Measurements from ENCODE around the gene GRIK3. TPM values are rescaled to one million over a fixed set of nuclear protein-coding genes. Genes with fewer than 3 reads are reported as not detected.

GRIK3 gene
- total and polyA plus RNA-seq, 2 donors (not counting 1 experiment from before 2014, with no cell fraction given) = not detected

DNA sequence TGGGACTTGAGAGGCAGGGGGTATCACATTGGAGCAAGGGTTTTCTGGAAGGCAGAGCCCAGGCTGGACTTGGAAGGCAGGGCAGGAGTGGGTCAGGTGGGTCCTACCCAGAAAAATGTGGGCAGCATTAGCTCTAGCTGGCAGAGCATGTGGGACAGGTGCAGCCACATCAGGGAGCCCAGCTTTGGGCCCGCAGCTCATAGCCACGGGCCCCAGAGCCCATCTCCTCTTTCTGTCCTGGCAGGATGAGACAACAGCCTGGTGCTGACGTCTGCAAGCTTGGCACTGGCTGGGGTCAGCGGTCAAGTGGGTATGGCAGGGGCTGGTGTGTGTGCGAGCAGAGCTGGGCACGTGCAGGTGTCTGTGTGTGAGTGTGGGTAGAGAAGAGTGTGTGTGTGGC, 154.7 kb downstream of the GRIK3 start:
- no peak overlapping the region for H3K9ac ChIP-seq (ENCODE audit: insufficient read depth, low read length)
- no peak overlapping the region for H2AFZ ChIP-seq (ENCODE audit: low read length)
- no peaks in the 10 kb centered on the region for H3K79me2 ChIP-seq (ENCODE audit: control insufficient read depth, insufficient read depth, low read length)
- H3K36me3 ChIP-seq (ENCODE audit: control insufficient read depth, insufficient read depth, low read length) = no peaks in the 10 kb centered on the region
- no peak overlapping the region for H3K4me3 ChIP-seq (replicated peaks in 1 of 4; ENCODE audit: control extremely low read depth in 1 of 4, insufficient read depth in 1 of 4, low read depth in 3 of 4, low read length in 4 of 4)
- no peaks in the 10 kb centered on the region for H3K27me3 ChIP-seq (ENCODE audit: control insufficient read depth, insufficient read depth, low read length)
- no peaks in the 10 kb centered on the region for H3K9me3 ChIP-seq (ENCODE audit: control insufficient read depth, insufficient read depth, low read depth, low read length)
- H3K4me2 ChIP-seq (ENCODE audit: extremely low read depth, insufficient read depth, low read length) = no peak overlapping the region
- H3K4me1 ChIP-seq (ENCODE audit: control insufficient read depth, extremely low read depth, insufficient read depth, low read length) = no peaks in the 10 kb centered on the region
- no peaks in the 10 kb centered on the region for H4K20me1 ChIP-seq (ENCODE audit: control insufficient read depth, extremely low read depth, insufficient read depth, low read length)
- H3K27ac ChIP-seq (ENCODE audit: insufficient read depth, low read length) = no peak overlapping the region
- DNase-seq (ENCODE audit: low read depth in 2 of 2) = no peak
- no peak for TF ChIP-seq EZH2 (IDR thresholded peaks at IDR 0.05; ENCODE audit: low read length, missing control alignments)
- TF ChIP-seq, protein P1, sequence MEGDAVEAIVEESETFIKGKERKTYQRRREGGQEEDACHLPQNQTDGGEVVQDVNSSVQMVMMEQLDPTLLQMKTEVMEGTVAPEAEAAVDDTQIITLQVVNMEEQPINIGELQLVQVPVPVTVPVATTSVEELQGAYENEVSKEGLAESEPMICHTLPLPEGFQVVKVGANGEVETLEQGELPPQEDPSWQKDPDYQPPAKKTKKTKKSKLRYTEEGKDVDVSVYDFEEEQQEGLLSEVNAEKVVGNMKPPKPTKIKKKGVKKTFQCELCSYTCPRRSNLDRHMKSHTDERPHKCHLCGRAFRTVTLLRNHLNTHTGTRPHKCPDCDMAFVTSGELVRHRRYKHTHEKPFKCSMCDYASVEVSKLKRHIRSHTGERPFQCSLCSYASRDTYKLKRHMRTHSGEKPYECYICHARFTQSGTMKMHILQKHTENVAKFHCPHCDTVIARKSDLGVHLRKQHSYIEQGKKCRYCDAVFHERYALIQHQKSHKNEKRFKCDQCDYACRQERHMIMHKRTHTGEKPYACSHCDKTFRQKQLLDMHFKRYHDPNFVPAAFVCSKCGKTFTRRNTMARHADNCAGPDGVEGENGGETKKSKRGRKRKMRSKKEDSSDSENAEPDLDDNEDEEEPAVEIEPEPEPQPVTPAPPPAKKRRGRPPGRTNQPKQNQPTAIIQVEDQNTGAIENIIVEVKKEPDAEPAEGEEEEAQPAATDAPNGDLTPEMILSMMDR (conservative IDR thresholded peaks at IDR 0.05 in 1 of 2, IDR thresholded peaks at IDR 0.05 in 1 of 2; ENCODE audit: low read depth in 1 of 2, low read length in 2 of 2) = no peak

DNA sequence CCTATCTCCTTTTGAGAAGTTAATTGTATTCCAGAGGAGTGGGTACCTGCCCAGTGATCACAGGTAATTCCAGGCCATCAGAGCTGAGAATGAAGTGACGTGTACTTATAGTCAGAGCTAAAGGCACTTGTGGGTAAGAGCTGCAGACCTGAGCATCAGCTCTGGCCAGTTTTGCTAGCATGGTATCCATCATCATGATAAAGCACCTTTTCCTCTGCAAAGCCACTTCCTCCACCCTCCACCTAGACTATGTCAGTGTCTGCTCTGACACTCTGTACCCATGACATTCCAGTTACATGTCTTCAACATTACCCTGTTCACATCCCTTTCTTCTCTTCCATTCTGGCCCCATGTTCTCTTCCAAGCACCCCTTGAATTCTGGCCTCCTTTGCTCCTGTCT, 157.3 kb downstream of the GRIK3 start:
- DNase-seq (ENCODE audit: low read depth in 2 of 2) = no peak
- H3K27me3 ChIP-seq (ENCODE audit: control insufficient read depth, insufficient read depth, low read length) = no peaks in the 10 kb centered on the region
- H3K4me2 ChIP-seq (ENCODE audit: extremely low read depth, insufficient read depth, low read length) = no peak overlapping the region
- H2AFZ ChIP-seq (ENCODE audit: low read length) = no peak overlapping the region
- no peaks in the 10 kb centered on the region for H3K9me3 ChIP-seq (ENCODE audit: control insufficient read depth, insufficient read depth, low read depth, low read length)
- no peaks in the 10 kb centered on the region for H3K79me2 ChIP-seq (ENCODE audit: control insufficient read depth, insufficient read depth, low read length)
- TF ChIP-seq, protein P1 (conservative IDR thresholded peaks at IDR 0.05 in 1 of 2, IDR thresholded peaks at IDR 0.05 in 1 of 2; ENCODE audit: low read depth in 1 of 2, low read length in 2 of 2) = no peak
- no peak for TF ChIP-seq EZH2 (IDR thresholded peaks at IDR 0.05; ENCODE audit: low read length, missing control alignments)
- H3K36me3 ChIP-seq (ENCODE audit: control insufficient read depth, insufficient read depth, low read length) = no peaks in the 10 kb centered on the region
- H4K20me1 ChIP-seq (ENCODE audit: control insufficient read depth, extremely low read depth, insufficient read depth, low read length) = no peaks in the 10 kb centered on the region
- H3K9ac ChIP-seq (ENCODE audit: insufficient read depth, low read length) = no peak overlapping the region
- no peaks in the 10 kb centered on the region for H3K4me1 ChIP-seq (ENCODE audit: control insufficient read depth, extremely low read depth, insufficient read depth, low read length)
- no peak overlapping the region for H3K4me3 ChIP-seq (replicated peaks in 1 of 4; ENCODE audit: control extremely low read depth in 1 of 4, insufficient read depth in 1 of 4, low read depth in 3 of 4, low read length in 4 of 4)
- H3K27ac ChIP-seq (ENCODE audit: insufficient read depth, low read length) = no peak overlapping the region

DNA sequence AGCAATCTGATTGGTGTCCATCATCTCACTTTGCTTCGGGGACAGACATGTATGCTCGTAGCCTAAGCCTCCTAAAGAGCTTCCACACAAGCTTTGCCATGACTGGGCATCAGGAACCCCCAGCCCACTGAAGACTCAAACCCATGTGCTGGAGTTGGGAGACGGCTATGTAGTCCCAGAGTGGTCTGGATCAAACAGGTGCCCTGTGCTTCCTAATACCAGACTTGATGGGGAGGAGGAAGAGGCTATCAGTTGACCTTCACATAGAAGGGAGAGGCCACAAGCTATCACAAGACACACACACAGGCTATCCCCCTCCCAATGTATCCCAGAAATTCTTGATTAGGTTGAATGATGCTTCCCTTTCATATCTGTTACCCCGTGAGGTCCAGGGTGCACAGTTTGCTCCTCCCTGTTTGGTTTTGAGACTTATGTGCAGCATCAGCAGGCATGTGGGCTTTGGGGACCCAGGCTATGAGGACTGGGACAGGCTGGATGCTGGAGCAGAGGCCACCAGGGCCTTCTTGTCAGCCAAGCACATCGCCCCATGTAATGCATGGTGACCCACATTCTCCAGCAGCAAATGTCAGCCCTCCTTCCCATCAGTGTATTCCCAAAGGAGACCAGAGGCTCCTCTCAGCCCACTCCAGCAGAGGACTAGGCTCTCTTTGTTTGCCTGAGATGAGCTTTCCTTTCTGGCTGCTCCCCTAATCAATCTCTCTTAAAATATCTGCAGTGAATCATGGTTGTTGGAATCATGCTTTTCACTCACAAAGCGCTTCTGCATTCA, 159.8 kb downstream of the GRIK3 start:
- Histone ChIP-seq H3K4me3 (replicated peaks in 1 of 4; ENCODE audit: control extremely low read depth in 1 of 4, insufficient read depth in 1 of 4, low read depth in 3 of 4, low read length in 4 of 4) (no peak overlapping the region), H3K27me3 (ENCODE audit: control insufficient read depth, insufficient read depth, low read length) (no peaks in the 10 kb centered on the region), H2AFZ (ENCODE audit: low read length) (no peak overlapping the region), H3K4me2 (ENCODE audit: extremely low read depth, insufficient read depth, low read length) (no peak overlapping the region), H3K36me3 (ENCODE audit: control insufficient read depth, insufficient read depth, low read length) (no peaks in the 10 kb centered on the region), H3K9ac (ENCODE audit: insufficient read depth, low read length) (no peak overlapping the region), H3K9me3 (ENCODE audit: control insufficient read depth, insufficient read depth, low read depth, low read length) (no peaks in the 10 kb centered on the region), H4K20me1 (ENCODE audit: control insufficient read depth, extremely low read depth, insufficient read depth, low read length) (no peaks in the 10 kb centered on the region), H3K79me2 (ENCODE audit: control insufficient read depth, insufficient read depth, low read length) (no peaks in the 10 kb centered on the region), H3K4me1 (ENCODE audit: control insufficient read depth, extremely low read depth, insufficient read depth, low read length) (no peaks in the 10 kb centered on the region), H3K27ac (ENCODE audit: insufficient read depth, low read length) (no peak overlapping the region)
- no peak for DNase-seq (ENCODE audit: low read depth in 2 of 2)
- TF ChIP-seq, protein P1 (conservative IDR thresholded peaks at IDR 0.05 in 1 of 2, IDR thresholded peaks at IDR 0.05 in 1 of 2; ENCODE audit: low read depth in 1 of 2, low read length in 2 of 2) = no peak

All from fibroblast of lung (primary cell).